Measurements from ENCODE around the gene ADAM12.

Gene ADAM12, protein sequence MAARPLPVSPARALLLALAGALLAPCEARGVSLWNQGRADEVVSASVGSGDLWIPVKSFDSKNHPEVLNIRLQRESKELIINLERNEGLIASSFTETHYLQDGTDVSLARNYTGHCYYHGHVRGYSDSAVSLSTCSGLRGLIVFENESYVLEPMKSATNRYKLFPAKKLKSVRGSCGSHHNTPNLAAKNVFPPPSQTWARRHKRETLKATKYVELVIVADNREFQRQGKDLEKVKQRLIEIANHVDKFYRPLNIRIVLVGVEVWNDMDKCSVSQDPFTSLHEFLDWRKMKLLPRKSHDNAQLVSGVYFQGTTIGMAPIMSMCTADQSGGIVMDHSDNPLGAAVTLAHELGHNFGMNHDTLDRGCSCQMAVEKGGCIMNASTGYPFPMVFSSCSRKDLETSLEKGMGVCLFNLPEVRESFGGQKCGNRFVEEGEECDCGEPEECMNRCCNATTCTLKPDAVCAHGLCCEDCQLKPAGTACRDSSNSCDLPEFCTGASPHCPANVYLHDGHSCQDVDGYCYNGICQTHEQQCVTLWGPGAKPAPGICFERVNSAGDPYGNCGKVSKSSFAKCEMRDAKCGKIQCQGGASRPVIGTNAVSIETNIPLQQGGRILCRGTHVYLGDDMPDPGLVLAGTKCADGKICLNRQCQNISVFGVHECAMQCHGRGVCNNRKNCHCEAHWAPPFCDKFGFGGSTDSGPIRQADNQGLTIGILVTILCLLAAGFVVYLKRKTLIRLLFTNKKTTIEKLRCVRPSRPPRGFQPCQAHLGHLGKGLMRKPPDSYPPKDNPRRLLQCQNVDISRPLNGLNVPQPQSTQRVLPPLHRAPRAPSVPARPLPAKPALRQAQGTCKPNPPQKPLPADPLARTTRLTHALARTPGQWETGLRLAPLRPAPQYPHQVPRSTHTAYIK

DNA sequence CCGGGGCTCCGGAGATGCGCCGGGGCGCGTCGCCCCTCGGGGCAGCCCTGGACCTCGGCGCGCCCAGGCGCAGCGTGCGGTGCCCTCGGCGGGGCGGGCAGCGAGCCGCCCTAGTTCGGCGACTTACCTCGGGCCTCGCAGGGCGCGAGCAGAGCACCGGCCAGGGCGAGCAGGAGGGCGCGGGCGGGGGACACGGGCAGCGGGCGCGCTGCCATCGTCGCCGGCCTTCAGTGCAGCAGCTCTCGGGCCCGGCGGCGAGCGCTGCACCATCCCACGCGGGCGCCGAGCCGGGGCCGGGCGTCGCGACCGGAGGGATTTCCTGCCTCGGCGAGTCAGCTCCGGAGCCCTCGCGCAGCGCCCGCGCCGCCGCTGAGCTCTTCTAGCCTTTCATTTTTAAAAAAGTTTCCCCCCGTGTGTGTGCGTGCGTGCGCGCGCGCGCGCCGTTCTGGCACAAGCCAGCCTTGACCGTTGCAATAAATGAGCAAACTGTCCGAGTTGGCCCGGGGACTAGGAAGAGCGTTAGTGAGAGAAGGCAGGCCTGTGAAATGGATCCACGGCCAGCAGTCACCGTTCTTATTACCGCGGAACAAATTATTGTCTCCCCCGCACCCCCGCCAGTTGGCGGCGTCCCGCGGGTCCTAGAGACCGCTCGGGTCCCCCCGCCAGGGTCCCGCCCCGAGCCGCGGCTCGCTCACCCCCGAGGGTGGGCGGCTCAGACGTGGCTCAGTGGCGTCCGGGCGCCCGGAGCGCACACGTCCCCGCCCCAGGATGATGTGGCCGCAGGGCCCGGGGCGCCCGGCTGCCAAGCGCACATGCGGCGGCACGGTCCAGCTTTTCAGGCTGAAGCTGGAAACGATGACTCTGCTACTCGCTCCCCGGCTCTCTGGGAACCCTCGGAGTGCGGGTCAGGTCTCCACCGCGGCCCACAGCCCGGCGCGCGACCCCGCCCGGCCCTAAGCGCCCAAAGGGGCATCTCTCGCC lies at the start of gene ADAM12:
TSS of gene ADAM12 (minus strand) at position 547 of the 981 bp plus-strand sequence. CDS start at position 215, 332 bp downstream.
- Histone ChIP-seq H3K4me1 (ENCODE audit: control insufficient read depth, insufficient read depth, low read length) (no peaks in the 10 kb centered on the region), H3K9me3 (ENCODE audit: control insufficient read depth, insufficient read depth, low read length) (no peaks in the 10 kb centered on the region), H3K4me3 (ENCODE audit: low read depth, low read length) (peak within 1 kb of the TSS; percentile 59), H3K9ac (ENCODE audit: low read depth, low read length) (no peak within 1 kb of the TSS), H3K36me3 (ENCODE audit: control insufficient read depth, insufficient read depth, low read length) (no peaks in the 10 kb centered on the region), H3K27me3 (ENCODE audit: control insufficient read depth, insufficient read depth, low read length) (peaks cover 39% of the 10 kb centered on the region)

DNA sequence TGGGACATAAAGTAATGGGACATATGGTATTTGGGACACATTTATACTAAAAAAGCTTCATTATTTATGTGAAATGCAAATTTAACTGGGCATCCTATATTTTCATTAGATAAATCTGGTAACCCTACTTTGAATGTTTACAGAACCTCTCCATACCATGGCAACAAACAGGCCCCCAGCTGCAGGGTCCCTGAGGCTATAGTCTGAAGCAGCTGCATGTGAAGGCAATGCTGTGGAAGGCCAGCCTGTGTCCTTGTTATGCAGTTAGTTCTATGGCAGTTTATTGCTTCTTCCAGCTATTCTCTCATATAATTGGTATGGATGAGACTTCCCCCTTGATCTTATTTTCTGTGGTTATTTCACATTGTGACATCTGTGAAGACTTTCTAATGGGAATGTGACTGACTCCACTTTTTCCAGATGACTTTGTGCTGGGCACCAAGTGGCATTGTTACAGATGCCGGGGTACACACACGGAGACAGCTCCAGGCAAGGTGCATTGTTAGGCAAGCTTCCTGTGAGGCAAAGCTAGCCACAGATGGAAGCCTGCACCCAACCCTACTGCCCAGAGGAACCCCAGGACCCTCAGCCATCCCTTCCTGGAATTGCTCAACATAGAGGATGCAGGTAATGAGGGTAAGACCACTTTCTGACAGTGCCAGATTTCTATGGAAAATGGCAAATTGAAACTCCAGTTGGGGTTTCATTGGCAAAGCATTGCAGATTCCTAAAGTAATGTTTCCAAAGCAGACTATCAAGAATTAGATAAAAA lies 49.5 kb upstream of the ADAM12 start:
- Histone ChIP-seq H3K9me3 (ENCODE audit: control insufficient read depth, insufficient read depth, low read length) (no peaks in the 10 kb centered on the region), H3K36me3 (ENCODE audit: control insufficient read depth, insufficient read depth, low read length) (no peaks in the 10 kb centered on the region), H3K27me3 (ENCODE audit: control insufficient read depth, insufficient read depth, low read length) (no peaks in the 10 kb centered on the region), H3K9ac (ENCODE audit: low read depth, low read length) (no peak overlapping the region), H3K4me3 (ENCODE audit: low read depth, low read length) (no peak overlapping the region), H3K4me1 (ENCODE audit: control insufficient read depth, insufficient read depth, low read length) (no peaks in the 10 kb centered on the region)

DNA sequence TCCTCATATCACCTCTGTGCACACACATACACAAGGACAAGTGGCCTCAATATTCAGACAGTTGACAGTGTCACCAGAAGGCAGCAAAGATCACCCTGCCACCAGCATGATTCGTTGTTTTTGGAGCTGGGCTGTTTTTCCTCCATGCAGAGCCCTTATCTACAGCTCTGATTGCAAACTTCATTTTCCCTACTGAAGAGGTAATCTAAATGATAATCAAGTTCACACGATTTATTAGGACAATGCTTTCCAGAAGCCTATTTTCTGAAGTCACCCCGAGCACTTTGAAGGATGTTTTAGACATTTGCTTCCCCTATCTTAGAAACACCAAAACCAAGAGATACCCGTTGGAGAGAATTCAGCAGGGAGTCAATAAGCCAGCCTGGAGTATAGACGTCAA lies 46.0 kb upstream of the ADAM12 start:
- no peaks in the 10 kb centered on the region for H3K9me3 ChIP-seq (ENCODE audit: control insufficient read depth, insufficient read depth, low read length)
- H3K27me3 ChIP-seq (ENCODE audit: control insufficient read depth, insufficient read depth, low read length): no peaks in the 10 kb centered on the region
- no peak overlapping the region for H3K9ac ChIP-seq (ENCODE audit: low read depth, low read length)
- no peak overlapping the region for H3K4me3 ChIP-seq (ENCODE audit: low read depth, low read length)
- H3K36me3 ChIP-seq (ENCODE audit: control insufficient read depth, insufficient read depth, low read length): no peaks in the 10 kb centered on the region
- H3K4me1 ChIP-seq (ENCODE audit: control insufficient read depth, insufficient read depth, low read length): no peaks in the 10 kb centered on the region

DNA sequence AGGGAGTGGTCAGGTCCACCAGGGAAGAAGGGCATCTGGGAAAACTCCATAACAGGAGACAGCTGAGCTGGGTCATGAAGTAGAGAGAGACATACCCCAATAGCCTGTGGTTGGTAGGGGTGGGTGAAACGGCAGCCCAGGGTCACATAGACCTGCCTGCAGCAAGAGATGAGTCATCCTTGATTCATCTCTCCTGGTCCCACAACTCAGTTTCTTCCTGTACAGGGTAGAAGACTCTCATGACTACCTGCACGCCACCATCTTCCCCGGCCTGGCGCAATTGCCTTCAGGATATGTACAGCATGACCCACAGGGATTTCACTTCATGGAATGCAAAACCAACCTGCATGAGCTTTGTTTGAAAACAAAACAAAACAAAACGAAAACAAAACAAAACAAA lies 45.1 kb upstream of the ADAM12 start:
- no peaks in the 10 kb centered on the region for H3K9me3 ChIP-seq (ENCODE audit: control insufficient read depth, insufficient read depth, low read length)
- H3K9ac ChIP-seq (ENCODE audit: low read depth, low read length): no peak overlapping the region
- H3K4me1 ChIP-seq (ENCODE audit: control insufficient read depth, insufficient read depth, low read length): no peaks in the 10 kb centered on the region
- no peaks in the 10 kb centered on the region for H3K36me3 ChIP-seq (ENCODE audit: control insufficient read depth, insufficient read depth, low read length)
- no peak overlapping the region for H3K4me3 ChIP-seq (ENCODE audit: low read depth, low read length)
- H3K27me3 ChIP-seq (ENCODE audit: control insufficient read depth, insufficient read depth, low read length): no peaks in the 10 kb centered on the region

DNA sequence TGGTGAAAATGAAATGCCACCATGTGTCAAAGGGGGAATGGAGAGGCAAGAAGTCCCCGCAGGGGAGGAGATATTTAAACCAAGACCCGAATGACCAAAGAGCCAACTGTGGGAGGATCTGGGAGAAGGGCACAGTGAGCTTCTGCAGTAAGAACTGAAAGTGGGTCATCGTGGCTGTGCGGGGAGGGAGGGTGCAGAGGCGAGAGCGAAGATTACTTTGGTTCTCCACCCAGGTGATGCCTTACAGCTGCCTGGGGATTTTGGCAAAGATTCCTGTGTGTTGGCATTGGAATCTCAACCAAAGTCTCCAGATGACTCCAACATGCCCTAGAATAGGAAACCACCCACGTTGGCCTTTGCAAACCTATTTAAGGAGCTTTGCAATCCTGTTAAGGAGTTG lies 44.2 kb upstream of the ADAM12 start:
- H3K4me3 ChIP-seq (ENCODE audit: low read depth, low read length): no peak overlapping the region
- H3K27me3 ChIP-seq (ENCODE audit: control insufficient read depth, insufficient read depth, low read length): no peaks in the 10 kb centered on the region
- no peak overlapping the region for H3K9ac ChIP-seq (ENCODE audit: low read depth, low read length)
- no peaks in the 10 kb centered on the region for H3K9me3 ChIP-seq (ENCODE audit: control insufficient read depth, insufficient read depth, low read length)
- H3K4me1 ChIP-seq (ENCODE audit: control insufficient read depth, insufficient read depth, low read length): no peaks in the 10 kb centered on the region
- no peaks in the 10 kb centered on the region for H3K36me3 ChIP-seq (ENCODE audit: control insufficient read depth, insufficient read depth, low read length)

DNA sequence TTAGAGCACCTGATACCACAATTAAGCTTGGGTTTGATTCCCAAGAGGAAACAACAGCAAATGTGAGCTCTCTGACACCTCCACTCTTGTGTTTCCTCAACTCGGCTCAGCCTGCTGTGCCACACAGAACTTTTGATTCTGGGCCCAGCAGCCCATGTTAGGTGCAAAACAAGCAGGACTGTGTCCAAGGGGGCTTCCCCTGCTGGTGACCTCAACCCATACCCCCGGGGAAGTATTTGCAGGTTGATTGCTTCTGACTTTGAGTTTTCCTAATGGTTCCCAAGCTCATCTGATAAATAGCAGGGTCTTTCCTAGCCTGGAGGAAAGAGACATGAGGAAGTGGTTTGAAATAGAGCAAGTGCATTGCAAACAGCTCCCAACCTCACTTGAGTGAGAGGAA lies 43.5 kb upstream of the ADAM12 start:
- no peak overlapping the region for H3K4me3 ChIP-seq (ENCODE audit: low read depth, low read length)
- no peaks in the 10 kb centered on the region for H3K4me1 ChIP-seq (ENCODE audit: control insufficient read depth, insufficient read depth, low read length)
- no peaks in the 10 kb centered on the region for H3K27me3 ChIP-seq (ENCODE audit: control insufficient read depth, insufficient read depth, low read length)
- no peaks in the 10 kb centered on the region for H3K36me3 ChIP-seq (ENCODE audit: control insufficient read depth, insufficient read depth, low read length)
- H3K9ac ChIP-seq (ENCODE audit: low read depth, low read length): no peak overlapping the region
- no peaks in the 10 kb centered on the region for H3K9me3 ChIP-seq (ENCODE audit: control insufficient read depth, insufficient read depth, low read length)

DNA sequence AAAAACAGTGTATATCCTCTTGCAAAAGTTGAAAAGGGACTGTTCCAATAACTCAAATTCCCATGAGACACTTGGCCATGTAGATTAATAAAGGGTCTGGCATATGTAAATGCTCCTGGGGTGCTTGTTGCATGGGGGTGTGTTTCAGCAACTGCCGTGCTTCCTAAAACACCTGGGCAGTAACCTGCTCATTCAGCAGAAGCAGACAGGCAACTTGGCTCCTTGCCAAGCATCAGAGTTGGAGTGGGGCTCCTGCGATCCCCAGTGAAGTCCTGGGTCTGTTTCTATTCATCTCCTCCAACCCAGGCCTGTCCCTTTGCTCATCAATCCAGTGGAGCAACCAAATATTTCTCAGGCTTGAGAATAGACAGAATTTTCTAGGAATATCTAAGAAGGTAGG lies 42.2 kb upstream of the ADAM12 start:
- Histone ChIP-seq H3K4me3 (ENCODE audit: low read depth, low read length) (no peak overlapping the region), H3K27me3 (ENCODE audit: control insufficient read depth, insufficient read depth, low read length) (no peaks in the 10 kb centered on the region), H3K36me3 (ENCODE audit: control insufficient read depth, insufficient read depth, low read length) (no peaks in the 10 kb centered on the region), H3K9ac (ENCODE audit: low read depth, low read length) (no peak overlapping the region), H3K9me3 (ENCODE audit: control insufficient read depth, insufficient read depth, low read length) (no peaks in the 10 kb centered on the region), H3K4me1 (ENCODE audit: control insufficient read depth, insufficient read depth, low read length) (no peaks in the 10 kb centered on the region)

DNA sequence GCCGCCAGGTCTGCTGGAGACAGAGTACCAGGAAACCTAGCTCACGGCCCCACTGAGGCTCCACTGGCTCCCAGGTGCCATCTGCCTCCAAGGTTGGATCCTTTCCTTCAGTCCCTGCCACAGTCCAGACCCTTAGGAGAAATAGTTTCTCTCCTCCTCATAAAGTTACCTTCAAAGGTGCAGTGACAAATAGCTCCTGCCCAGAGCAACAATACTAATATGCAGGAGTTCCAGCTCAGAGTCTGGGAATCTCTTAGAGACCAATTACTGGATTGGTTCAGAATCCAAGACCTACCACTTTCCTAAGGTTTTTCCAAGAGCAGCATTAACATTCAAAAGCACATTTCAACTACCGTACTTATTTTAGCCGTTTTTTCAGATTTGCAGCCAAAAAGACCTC lies 41.0 kb upstream of the ADAM12 start:
- Histone ChIP-seq H3K9ac (ENCODE audit: low read depth, low read length) (no peak overlapping the region), H3K27me3 (ENCODE audit: control insufficient read depth, insufficient read depth, low read length) (no peaks in the 10 kb centered on the region), H3K36me3 (ENCODE audit: control insufficient read depth, insufficient read depth, low read length) (no peaks in the 10 kb centered on the region), H3K4me3 (ENCODE audit: low read depth, low read length) (no peak overlapping the region), H3K9me3 (ENCODE audit: control insufficient read depth, insufficient read depth, low read length) (no peaks in the 10 kb centered on the region), H3K4me1 (ENCODE audit: control insufficient read depth, insufficient read depth, low read length) (no peaks in the 10 kb centered on the region)

DNA sequence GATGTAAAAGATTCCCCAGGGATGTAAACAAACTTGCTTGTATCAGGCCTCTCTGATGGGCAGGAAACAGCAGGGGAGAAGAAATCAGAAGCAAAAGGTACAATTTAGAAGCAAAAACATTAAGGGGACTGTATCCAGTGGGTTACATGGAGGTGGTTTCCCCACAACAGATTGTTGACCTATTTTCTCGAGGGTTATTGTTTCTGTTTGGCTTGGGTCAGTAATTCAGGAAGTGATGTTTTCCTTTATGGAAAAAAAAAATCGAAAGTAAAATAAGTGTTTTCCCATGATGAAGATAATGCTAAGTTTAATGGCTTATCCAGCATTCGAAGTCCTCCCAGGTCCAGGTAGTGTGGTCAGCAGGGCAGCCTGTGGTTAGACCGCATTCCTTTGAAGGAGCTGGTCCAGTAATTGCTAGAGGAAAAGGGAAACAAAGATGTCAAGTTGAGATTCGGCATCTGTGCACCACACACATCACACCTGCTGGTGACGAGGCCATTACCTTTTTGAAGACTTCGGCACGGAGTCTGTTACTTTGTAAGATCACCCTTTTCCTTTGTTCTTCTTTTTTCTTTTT lies 37.3 kb upstream of the ADAM12 start:
- H3K4me3 ChIP-seq (ENCODE audit: low read depth, low read length): no peak overlapping the region
- H3K9me3 ChIP-seq (ENCODE audit: control insufficient read depth, insufficient read depth, low read length): peaks cover 3% of the 10 kb centered on the region
- H3K36me3 ChIP-seq (ENCODE audit: control insufficient read depth, insufficient read depth, low read length): no peaks in the 10 kb centered on the region
- no peaks in the 10 kb centered on the region for H3K27me3 ChIP-seq (ENCODE audit: control insufficient read depth, insufficient read depth, low read length)
- H3K4me1 ChIP-seq (ENCODE audit: control insufficient read depth, insufficient read depth, low read length): no peaks in the 10 kb centered on the region
- no peak overlapping the region for H3K9ac ChIP-seq (ENCODE audit: low read depth, low read length)

DNA sequence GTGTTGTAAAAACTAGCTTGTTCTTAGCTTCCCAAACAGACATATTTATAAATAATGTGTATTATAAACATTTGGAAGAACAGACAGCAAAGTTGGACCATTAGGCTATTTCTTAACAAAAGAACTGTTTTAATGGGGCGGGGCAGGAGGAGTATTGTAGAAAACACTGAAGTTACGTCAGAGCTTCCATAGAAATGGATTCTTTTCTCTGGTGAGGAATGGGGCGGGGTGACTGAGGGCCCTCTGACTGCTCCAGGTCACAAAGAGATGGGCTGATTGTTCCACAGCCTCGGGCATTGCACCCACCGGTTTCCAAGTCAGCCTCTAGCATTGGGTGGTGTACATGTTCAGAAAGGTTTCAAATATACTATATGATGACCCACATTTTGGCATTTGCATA lies 36.8 kb upstream of the ADAM12 start:
- Histone ChIP-seq H3K36me3 (ENCODE audit: control insufficient read depth, insufficient read depth, low read length) (no peaks in the 10 kb centered on the region), H3K4me3 (ENCODE audit: low read depth, low read length) (no peak overlapping the region), H3K9me3 (ENCODE audit: control insufficient read depth, insufficient read depth, low read length) (peaks cover 3% of the 10 kb centered on the region), H3K27me3 (ENCODE audit: control insufficient read depth, insufficient read depth, low read length) (no peaks in the 10 kb centered on the region), H3K9ac (ENCODE audit: low read depth, low read length) (no peak overlapping the region), H3K4me1 (ENCODE audit: control insufficient read depth, insufficient read depth, low read length) (no peaks in the 10 kb centered on the region)

Data from iPS-15b (cell line).